Chondrocyte (in vitro differentiated cells): ENCODE data around the gene CHADL. TPM values are rescaled to one million over a fixed set of nuclear protein-coding genes. Genes with fewer than 3 reads are reported as not detected.

Source experiments
- DNase-seq: peaks from one replicate; pipeline ENCODE4 v3.0.0; 2021; ENCODE audit warnings: mixed read lengths, low spot score
- H3K27ac Mint-ChIP-seq: one replicate; pipeline ENCODE4 v1.8.0; 2021; ENCODE audit warnings: mild to moderate bottlenecking, moderate library complexity, mixed read lengths; ENCODE audit not compliant: unreplicated experiment
- H3K27me3 Mint-ChIP-seq: 2 replicates; pipeline ENCODE4 v1.8.0; 2021; ENCODE audit warnings: low read depth, mixed read lengths
- H3K36me3 Mint-ChIP-seq: 2 replicates; pipeline ENCODE4 v1.8.0; 2021; ENCODE audit warnings: low read depth, mixed read lengths
- H3K4me1 Mint-ChIP-seq: 2 replicates; pipeline ENCODE4 v1.8.0; 2021; ENCODE audit warnings: low read depth, mild to moderate bottlenecking, mixed read lengths
- H3K4me3 Mint-ChIP-seq: one replicate; pipeline ENCODE4 v1.8.0; 2021; ENCODE audit warnings: mild to moderate bottlenecking, moderate library complexity, mixed read lengths; ENCODE audit not compliant: unreplicated experiment
- H3K9me3 Mint-ChIP-seq: 2 replicates; pipeline ENCODE4 v1.8.0; 2021; ENCODE audit warnings: low read depth, mixed read lengths
- CTCF ChIP-seq: fragments of 200-600 bp; sonication (generic); IDR thresholded peaks from 2 replicates; pipeline ENCODE4 v1.5.0; 2021; ENCODE audit warnings: antibody characterized with exemption, mild to moderate bottlenecking, moderate library complexity
- total RNA-seq: library from RNA; stranded (reverse); gene quantifications from 3 replicates; pipeline ENCODE4 v1.2.1, GENCODE V29; 2021

CHADL gene
- total RNA-seq, 1 donor from 2014 or later, result 1.3 TPM

DNA sequence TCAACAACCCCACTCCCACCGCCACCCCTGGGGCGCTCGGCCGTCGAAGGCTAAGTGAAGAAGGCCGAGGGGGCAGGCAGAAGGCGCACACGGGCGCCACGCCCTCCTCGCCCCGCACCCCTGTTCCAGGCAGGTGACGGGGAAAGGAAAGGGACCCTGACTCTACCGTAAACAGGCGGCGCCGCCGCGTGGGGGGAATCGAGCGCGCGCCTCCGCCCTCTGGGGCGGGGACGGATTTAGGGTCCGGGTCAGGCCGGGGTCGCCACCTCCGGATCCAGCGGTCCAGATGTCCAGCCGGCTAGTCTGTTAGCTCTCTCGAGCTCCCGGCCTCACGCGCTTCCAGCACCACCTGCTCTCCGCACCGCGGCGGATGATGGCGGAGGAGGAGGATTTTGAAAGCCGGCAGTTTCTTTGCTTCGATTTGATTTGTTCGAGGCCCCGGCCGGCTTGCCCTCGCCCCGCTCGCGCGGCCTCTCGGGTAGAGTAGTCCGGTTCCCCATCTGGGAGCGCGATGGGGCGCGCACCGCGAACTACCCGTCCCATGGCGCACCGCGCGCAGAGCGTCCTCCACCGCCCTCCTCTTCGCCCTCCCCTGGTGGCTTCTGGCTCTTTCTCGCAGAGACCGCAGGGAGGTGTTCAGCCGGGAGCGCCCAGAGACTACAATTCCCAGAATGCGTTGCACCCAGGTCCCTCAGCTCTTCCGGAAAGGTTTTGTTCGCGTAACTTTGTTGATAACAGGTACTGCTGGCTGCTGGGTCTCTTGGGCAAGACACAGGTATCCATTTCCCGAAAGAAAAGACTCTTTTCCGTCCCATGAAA lies 45.3 kb upstream of the CHADL start, which contains the start of gene RANGAP1:
Gene RANGAP1 (minus strand): TSS at position 368 of the 819 bp plus-strand sequence. CDS start 5,143 bp downstream, outside the sequence.
- peaks cover 50% of the 10 kb centered on the region for H3K4me1 Mint-ChIP-seq
- H3K27ac Mint-ChIP-seq, result peak within 1 kb of the TSS; percentile 94
- DNase-seq, result peak; percentile 100
- peak within 1 kb of the TSS; percentile 83 for H3K4me3 Mint-ChIP-seq
- H3K36me3 Mint-ChIP-seq, result peaks cover 3% of the 10 kb centered on the region
- peak; percentile 28 for TF ChIP-seq CTCF
- no peaks in the 10 kb centered on the region for H3K27me3 Mint-ChIP-seq
- no peaks in the 10 kb centered on the region for H3K9me3 Mint-ChIP-seq

DNA sequence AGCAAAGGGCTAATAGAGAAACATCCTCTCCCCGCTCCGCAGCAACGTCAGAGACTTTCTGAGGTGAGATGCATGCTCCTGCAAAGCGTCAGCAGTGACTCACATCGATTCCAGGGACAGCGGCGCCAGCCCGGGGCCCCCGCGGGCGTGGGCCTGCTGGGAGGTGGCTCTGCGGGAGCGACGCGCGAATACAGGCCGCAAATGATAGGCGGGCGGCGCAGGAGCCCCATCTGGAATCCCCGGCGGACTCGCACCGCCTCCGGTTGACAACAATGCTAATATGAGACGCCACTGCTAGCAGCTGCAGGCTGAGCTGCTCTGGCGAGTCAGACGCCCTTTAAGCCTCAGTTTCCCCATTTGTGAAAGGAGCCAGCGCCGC lies 44.7 kb upstream of the CHADL start:
- peaks cover 44% of the 10 kb centered on the region for H3K4me1 Mint-ChIP-seq
- no peak for TF ChIP-seq CTCF
- peak overlapping the region; percentile 94 for H3K27ac Mint-ChIP-seq
- no peaks in the 10 kb centered on the region for H3K27me3 Mint-ChIP-seq
- no peaks in the 10 kb centered on the region for H3K9me3 Mint-ChIP-seq
- H3K4me3 Mint-ChIP-seq, result peak overlapping the region; percentile 83
- no peak for DNase-seq
- peaks cover 3% of the 10 kb centered on the region for H3K36me3 Mint-ChIP-seq

GRCh38 chr22:41284465-41284864 lies 43.7 kb upstream of the CHADL start:
- H3K36me3 Mint-ChIP-seq, result peaks cover 3% of the 10 kb centered on the region
- no peaks in the 10 kb centered on the region for H3K9me3 Mint-ChIP-seq
- H3K27ac Mint-ChIP-seq, result peak overlapping the region; percentile 94

DNA sequence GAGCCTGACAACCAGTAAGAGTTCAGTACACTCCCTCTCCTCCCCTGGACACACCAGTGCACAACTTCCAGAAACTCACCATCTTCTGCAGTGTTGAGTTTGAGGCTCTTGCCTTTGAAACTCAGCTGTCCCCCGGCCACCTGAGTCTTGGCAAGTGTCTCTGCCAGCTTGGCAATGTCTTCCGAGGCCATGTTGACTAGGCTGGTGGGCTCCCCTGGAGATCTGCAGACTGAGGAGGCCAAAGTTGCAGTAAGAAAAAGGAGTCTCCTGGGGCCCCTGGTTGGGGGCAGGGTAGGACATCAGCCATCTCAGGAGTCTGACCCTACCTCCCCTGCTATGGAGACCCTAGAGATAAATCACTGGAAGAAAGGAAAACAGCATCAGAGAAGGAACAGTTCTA lies 40.1 kb upstream of the CHADL start:
- Mint-ChIP-seq H3K27ac (peak overlapping the region; percentile 65), H3K4me1 (peaks cover 11% of the 10 kb centered on the region), H3K27me3 (no peaks in the 10 kb centered on the region), H3K4me3 (no peak overlapping the region), H3K9me3 (no peaks in the 10 kb centered on the region), H3K36me3 (peaks cover 13% of the 10 kb centered on the region)
- no peak for DNase-seq
- no peak for TF ChIP-seq CTCF

More at GRCh38 chr22:41284465-41284864, 43.7 kb upstream of the CHADL start:
- Mint-ChIP-seq H3K4me3 (peak overlapping the region; percentile 83), H3K27me3 (no peaks in the 10 kb centered on the region), H3K4me1 (peaks cover 34% of the 10 kb centered on the region)
- TF ChIP-seq CTCF, result no peak
- DNase-seq, result no peak

DNA sequence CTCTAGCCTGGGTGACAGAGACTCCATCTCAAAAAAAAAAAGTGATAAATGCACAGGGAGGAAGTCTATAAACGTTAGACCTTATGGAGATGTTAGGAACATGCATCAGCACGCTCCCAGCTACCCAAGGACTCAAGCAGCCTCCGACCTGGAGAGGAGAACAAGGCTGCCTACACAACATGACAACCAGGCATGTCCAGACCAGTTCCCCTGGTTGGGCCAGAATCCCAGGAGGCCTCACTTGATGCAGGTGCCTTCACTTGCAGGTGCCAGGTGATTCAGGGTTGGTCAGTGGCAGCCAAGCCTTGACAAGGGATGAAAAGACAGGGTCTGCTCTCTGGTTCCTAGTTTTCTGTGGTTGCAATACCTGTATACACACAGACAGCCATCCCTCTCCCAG lies 39.3 kb upstream of the CHADL start:
- Mint-ChIP-seq H3K36me3 (peaks cover 13% of the 10 kb centered on the region), H3K27ac (no peak overlapping the region)

More for the DNA sequence above, 39.3 kb upstream of the CHADL start:
- TF ChIP-seq CTCF, result no peak
- H3K4me3 Mint-ChIP-seq, result no peak overlapping the region
- peaks cover 8% of the 10 kb centered on the region for H3K4me1 Mint-ChIP-seq
- H3K9me3 Mint-ChIP-seq, result no peaks in the 10 kb centered on the region
- no peaks in the 10 kb centered on the region for H3K27me3 Mint-ChIP-seq
- no peak for DNase-seq
